HG03378 (cell line): ENCODE data around the gene WNT5A.

ENCODE experiments used
- ATAC-seq: cut with Tn5 transposase; IDR thresholded peaks from one replicate; pipeline ENCODE4 v1.9.1; 2021; ENCODE audit warnings: mild to moderate bottlenecking, moderate library complexity; ENCODE audit not compliant: unreplicated experiment

The WNT5A gene

GRCh38 chr3:55453886-55454496, 33.1 kb downstream of the WNT5A start:
- ATAC-seq: no peak

- ATAC-seq: no peak
Measured at GRCh38 chr3:55452886-55453285, 34.2 kb downstream of the WNT5A start.

- no peak for ATAC-seq
Measured at GRCh38 chr3:55449527-55449926, 37.6 kb downstream of the WNT5A start.

- no peak for ATAC-seq
Measured at GRCh38 chr3:55446850-55447249, 40.3 kb downstream of the WNT5A start.

- no peak for ATAC-seq
Measured at GRCh38 chr3:55445551-55445950, 41.6 kb downstream of the WNT5A start.

- ATAC-seq: no peak
Measured at GRCh38 chr3:55443346-55443745, 43.8 kb downstream of the WNT5A start.

- ATAC-seq: no peak
Measured at GRCh38 chr3:55442861-55443260, 44.2 kb downstream of the WNT5A start.

GRCh38 chr3:55441499-55441898, 45.6 kb downstream of the WNT5A start:
- ATAC-seq: no peak

- ATAC-seq: no peak
Measured at GRCh38 chr3:55440104-55440708, 46.9 kb downstream of the WNT5A start.

GRCh38 chr3:55439657-55440056, 47.4 kb downstream of the WNT5A start:
- ATAC-seq: no peak

GRCh38 chr3:55436644-55437043, 50.5 kb downstream of the WNT5A start:
- no peak for ATAC-seq

GRCh38 chr3:55435491-55435890, 51.6 kb downstream of the WNT5A start:
- ATAC-seq: no peak

GRCh38 chr3:55434789-55435188, 52.3 kb downstream of the WNT5A start:
- no peak for ATAC-seq

- ATAC-seq: no peak
Measured at GRCh38 chr3:55431041-55431440, 56.1 kb downstream of the WNT5A start.

GRCh38 chr3:55427739-55428138, 59.4 kb downstream of the WNT5A start:
- no peak for ATAC-seq

GRCh38 chr3:55426486-55426885, 60.6 kb downstream of the WNT5A start:
- no peak for ATAC-seq

GRCh38 chr3:55423782-55424181, 63.3 kb downstream of the WNT5A start:
- ATAC-seq: no peak

- ATAC-seq: no peak
Measured at GRCh38 chr3:55417211-55417610, 69.9 kb downstream of the WNT5A start.

- no peak for ATAC-seq
Measured at GRCh38 chr3:55416331-55416821, 70.7 kb downstream of the WNT5A start.
